NCI-H2171 (cell line): ENCODE measurements around the gene LRRN2.
A peak's percentile ranks its signal among the peaks of the same experiment; 100 is the strongest.
"Not testable (repeated sequence)": the region's sequence is repeated elsewhere in the genome, so short reads cannot be mapped to it uniquely, and the experiment has no call there.

Experiments
- DNase-seq: peaks from one replicate; lab custom pipeline; 2025; lab: John Stamatoyannopoulos, UW

Gene LRRN2

DNA sequence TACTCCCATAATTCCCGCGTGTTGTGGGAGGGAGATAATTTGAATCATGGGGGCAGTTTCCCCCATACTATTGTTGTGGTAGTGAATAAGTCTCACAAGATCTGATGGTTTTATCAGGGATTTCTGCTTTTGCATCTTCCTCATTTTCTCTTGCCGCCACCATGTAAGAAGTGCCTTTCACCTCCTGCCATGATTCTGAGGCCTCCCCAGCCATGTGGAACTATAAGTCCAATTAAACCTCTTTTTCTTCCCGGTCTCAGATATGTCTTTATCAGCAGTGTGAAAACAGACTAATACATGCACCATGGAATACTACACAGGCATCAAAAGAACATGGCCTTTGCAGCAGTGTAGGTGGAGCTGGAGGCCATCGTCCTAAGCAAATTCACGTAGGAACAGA, 56.1 kb downstream of the LRRN2 start:
- not testable (repeated sequence) for DNase-seq

DNA sequence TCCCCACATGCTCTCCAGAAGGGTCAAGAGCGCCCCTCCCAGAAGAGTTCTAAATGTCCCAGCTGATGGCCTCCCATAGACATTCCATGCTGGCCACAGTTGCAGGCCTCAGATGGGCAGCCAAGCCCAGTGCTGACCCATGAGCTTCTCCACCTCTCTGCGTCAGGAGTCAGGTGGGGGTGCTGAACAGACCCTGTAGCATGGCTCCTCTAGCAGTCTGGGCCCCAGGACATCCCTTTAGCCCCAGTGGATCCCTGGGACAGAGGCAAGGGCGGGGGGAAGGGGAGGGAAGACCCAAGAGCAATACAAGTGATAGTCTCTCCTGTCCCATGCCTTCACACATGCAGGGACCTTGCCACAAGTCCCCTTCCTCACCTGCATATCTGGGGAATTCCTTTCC, 56.7 kb downstream of the LRRN2 start:
- no peak for DNase-seq

GRCh38 chr1:204627436-204627835, 58.1 kb downstream of the LRRN2 start:
- no peak for DNase-seq

DNA sequence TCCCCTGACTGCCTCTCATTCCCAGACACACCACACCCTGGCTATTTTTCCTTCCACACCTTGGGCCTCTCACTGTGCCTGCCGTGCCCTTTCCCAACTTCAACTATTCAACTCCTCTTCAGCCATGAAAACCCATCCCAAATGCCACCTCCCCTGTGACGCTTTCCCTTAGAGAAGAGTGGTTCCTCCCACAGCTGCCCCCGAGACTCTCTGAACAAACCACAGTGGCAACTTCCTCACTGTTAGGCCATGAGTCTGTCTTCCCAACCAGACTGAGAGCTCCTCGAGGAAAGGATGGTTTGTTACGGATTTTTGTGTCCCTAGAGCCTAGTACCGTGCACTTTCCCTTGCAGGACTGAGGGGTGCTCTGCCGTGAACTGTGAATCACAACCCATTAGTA, 59.2 kb downstream of the LRRN2 start:
- DNase-seq: no peak

- DNase-seq: no peak
Measured at GRCh38 chr1:204624631-204625216, 60.8 kb downstream of the LRRN2 start.

GRCh38 chr1:204623894-204624361, 61.6 kb downstream of the LRRN2 start:
- DNase-seq: no peak

GRCh38 chr1:204623365-204623893, 62.1 kb downstream of the LRRN2 start:
- DNase-seq: no peak

GRCh38 chr1:204621996-204622395, 63.5 kb downstream of the LRRN2 start:
- no peak for DNase-seq

DNA sequence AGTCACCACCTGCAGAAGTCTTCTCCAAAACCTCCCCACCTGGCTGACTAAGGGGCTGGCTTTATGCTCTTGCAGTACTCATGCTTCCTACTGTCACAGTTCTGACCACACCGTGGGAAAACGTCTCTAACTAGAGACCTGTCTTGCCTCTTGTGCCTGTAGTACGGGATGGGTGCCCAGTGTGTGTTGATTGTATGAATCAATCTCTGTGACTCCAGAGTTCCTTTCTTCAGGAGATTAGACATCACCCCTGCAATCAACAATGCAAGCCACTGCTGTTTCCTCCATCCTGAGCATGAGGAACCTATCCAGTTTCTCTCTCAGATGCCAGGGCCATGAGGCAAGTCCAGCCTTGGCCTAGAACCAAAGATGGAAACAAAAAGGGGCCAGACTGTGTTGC, 64.1 kb downstream of the LRRN2 start:
- DNase-seq: no peak

- DNase-seq: no peak
Measured at GRCh38 chr1:204619721-204620120, 65.8 kb downstream of the LRRN2 start.

DNA sequence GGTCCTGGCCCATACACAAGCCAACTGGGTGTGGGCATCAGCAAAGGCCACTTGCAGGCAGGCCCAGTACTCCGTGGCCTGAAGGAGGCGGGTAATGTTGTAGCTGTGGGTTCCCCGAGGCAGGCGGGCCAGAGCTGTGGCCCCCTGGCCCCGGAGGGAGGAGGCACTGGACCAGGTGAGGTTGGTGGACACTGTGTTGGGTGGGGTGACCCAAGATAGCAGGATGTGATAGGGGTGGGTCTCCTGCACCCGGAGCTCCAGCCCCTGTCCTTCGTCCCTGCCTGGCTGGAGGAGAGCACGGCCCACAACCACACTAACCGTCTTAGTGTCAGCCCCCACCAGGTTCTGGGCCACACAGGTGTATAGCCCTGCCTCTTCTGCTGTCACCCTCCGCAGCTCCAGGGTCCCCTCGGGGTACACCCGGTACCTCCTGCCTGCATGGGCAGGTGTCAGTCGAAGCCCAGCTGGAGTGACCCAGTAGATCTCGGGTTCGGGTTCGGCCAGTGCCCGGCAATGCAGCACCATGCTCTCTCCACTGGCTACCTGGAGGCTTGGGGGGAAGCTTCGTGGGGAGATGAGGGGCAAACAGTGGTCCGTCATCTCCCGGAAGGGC, 67.3 kb downstream of the LRRN2 start:
- DNase-seq: no peak

DNA sequence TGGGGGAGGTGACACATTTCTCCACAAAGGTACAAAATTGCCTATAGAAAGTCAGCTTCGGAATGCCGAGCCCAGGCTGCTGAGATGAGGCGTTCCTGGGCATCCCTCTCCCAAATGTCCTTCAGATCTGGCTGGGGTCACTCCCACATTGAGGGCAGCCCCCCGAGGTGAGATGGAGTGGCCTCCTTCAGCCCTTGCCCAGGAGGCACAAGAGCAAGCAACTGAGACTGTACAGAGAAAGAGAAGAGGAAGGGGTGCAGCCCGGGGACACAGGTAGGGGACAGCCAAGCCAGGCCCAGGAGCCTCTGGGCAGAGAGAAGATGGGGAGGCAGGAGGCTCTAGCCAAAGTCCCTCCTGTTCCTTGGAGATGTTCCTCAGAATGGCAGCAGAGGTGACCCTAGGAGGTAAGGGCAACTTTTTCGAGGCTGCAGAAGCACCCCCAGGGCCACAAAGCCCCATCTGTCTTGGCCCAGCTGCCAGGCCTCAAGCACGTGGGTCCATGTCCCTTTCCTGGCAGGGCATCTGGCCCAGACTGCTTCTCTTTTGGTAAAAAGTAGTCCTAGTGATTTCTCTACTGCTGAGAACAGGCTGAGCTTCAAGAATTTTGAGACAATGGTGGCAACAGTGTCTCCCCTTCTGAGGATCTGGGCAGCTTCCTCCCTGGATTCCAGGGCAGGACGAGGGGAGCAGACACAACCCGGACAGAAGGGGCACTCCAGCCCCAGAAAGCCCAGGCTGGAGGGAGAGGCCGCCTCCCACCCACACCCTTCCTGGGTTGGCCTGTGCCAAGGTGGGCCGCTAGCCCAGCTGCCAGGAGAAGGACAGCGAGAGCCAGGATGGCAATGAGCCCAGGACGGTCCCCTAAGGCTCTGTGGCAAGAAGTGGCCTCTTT, 68.0 kb downstream of the LRRN2 start:
- DNase-seq: no peak

- no peak for DNase-seq
Measured at GRCh38 chr1:204616641-204617040, 68.9 kb downstream of the LRRN2 start.

GRCh38 chr1:204615881-204616280, 69.7 kb downstream of the LRRN2 start:
- peak; percentile 37 for DNase-seq

- DNase-seq: no peak
Measured at GRCh38 chr1:204613636-204614035, 71.9 kb downstream of the LRRN2 start.

GRCh38 chr1:204612326-204612725, 73.2 kb downstream of the LRRN2 start:
- no peak for DNase-seq

DNA sequence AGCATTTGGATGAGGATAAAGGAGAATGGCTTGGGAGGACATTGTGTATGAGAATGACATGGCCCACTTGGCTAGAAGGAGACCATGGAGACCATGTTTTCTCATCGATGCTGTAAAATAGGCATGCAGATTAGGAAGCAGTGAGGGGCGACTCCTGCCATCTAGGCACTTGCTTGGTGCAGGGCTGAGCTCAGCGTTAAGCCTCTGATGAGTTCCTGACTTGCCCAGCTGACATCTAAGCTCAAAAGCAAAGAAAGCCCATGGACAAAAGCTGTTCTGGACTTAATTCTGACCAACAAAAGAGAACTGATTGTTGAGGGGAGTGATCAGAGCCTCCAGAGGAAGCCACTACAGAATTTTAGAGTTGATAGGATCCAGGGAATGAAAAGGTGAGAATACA, 74.5 kb downstream of the LRRN2 start:
- no peak for DNase-seq

- peak; percentile 65 for DNase-seq
Measured at GRCh38 chr1:204607910-204608309, 77.6 kb downstream of the LRRN2 start.

GRCh38 chr1:204605791-204606190, 79.7 kb downstream of the LRRN2 start:
- DNase-seq: no peak

GRCh38 chr1:204602871-204603542, 82.5 kb downstream of the LRRN2 start:
- no peak for DNase-seq

DNA sequence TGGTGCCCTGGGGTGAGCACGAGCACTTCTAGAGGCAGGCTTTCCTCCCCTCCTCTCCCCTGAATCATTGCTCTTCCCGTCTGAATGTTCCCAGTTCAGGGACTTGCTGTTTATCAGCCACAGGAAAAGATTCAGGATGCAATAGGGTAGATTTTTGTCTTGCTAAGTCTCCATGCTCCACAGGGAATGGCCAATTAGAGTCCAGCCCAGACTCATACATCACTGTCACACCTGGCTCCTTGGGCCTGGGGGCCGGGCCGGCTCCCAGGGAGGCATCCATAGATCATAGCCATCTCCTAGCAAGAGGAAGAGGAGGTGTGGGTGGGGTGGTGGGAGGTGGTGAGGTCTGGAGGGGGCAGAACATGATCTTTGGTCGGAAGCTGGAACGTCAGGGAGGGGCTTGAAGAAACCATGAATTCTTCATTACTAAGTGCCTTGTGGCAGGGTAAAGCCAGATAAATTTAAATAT, 83.4 kb downstream of the LRRN2 start:
- no peak for DNase-seq

- DNase-seq: no peak
Measured at GRCh38 chr1:204600968-204601367, 84.6 kb downstream of the LRRN2 start.
